Right ventricle myocardium inferior (tissue), 1 donor: ENCODE results near the gene FBXO7. TPM values are rescaled to one million over a fixed set of nuclear protein-coding genes. Genes with fewer than 3 reads are reported as not detected.

Source experiments
- ATAC-seq: fragments of 200-7000 bp; cut with Tn5 transposase; one replicate; pipeline ENCODE4 v1.9.1; 2020; ENCODE audit warnings: mild to moderate bottlenecking, moderate library complexity
- DNase-seq: peaks from one replicate; pipeline ENCODE4 v3.0.0; 2021; ENCODE audit errors: missing footprints
- intact Hi-C: fragments of 100-400 bp; cut with DNase I; formaldehyde crosslinking; loops from one replicate; pipeline ENCODE4 v1.11.0; 2022
- total RNA-seq: library from RNA; stranded (reverse); fragmentation: NEBNext Ultra II Directional; extraction: Animal tissue kit (Norgen Biotek cat#: 25700); gene quantifications from one replicate; pipeline ENCODE4 v1.2.1, GENCODE V29; 2021
- donor health status: DM: no; HTN: yes; CAD: no; lungs with severe emphysema.

Gene FBXO7
- total RNA-seq, 1 donor from 2014 or later = 35.8 TPM

- intact Hi-C loops = no loop called here
- ATAC-seq (no peak), DNase-seq (no peak)
Measured at GRCh38 chr22:32522237-32522636, 47.6 kb downstream of the FBXO7 start.

- intact Hi-C loops = loop anchor here (2.0 to 5.0 kb wide), 3 partner anchors 327 to 675 kb away; no protein-coding TSS in a partner anchor
- DNase-seq (no peak), ATAC-seq (no peak)
Measured at GRCh38 chr22:32527756-32528155, 53.1 kb downstream of the FBXO7 start.

- intact Hi-C loops = loop anchor here (2.0 to 5.0 kb wide), 3 partner anchors 326 to 674 kb away; no protein-coding TSS in a partner anchor
- ATAC-seq (no peak), DNase-seq (no peak)
Measured at GRCh38 chr22:32528316-32528715, 53.7 kb downstream of the FBXO7 start.

- ATAC-seq (peak; percentile 77), DNase-seq (peak; percentile 92)
- intact Hi-C loops = loop anchor here (1.0 to 5.0 kb wide), 5 partner anchors 268 to 674 kb away; no protein-coding TSS in a partner anchor
Measured at GRCh38 chr22:32528984-32529982, 54.7 kb downstream of the FBXO7 start.

GRCh38 chr22:32531228-32531627 is 56.6 kb downstream of the FBXO7 start:
- DNase-seq (no peak), ATAC-seq (no peak)
- intact Hi-C loops = no loop called here

- intact Hi-C loops = loop anchor here (2.0 kb wide), 3 partner anchors 47 to 95 kb away; no protein-coding TSS in a partner anchor
- ATAC-seq = peak; percentile 77
Measured at GRCh38 chr22:32531931-32532819, 57.6 kb downstream of the FBXO7 start.

GRCh38 chr22:32532820-32533128 is 58.2 kb downstream of the FBXO7 start:
- DNase-seq = peak; percentile 91
- intact Hi-C loops = loop anchor here (2.0 kb wide), 3 partner anchors 46 to 94 kb away; no protein-coding TSS in a partner anchor

More at GRCh38 chr22:32531931-32532819, 57.6 kb downstream of the FBXO7 start:
- no peak for DNase-seq

GRCh38 chr22:32533265-32534111 is 58.9 kb downstream of the FBXO7 start:
- no peak for DNase-seq
- no peak for ATAC-seq
- intact Hi-C loops = loop anchor here (2.0 kb wide), 3 partner anchors 45 to 93 kb away; no protein-coding TSS in a partner anchor

More at GRCh38 chr22:32532820-32533128, 58.2 kb downstream of the FBXO7 start:
- no peak for ATAC-seq

GRCh38 chr22:32534252-32535235 is 59.9 kb downstream of the FBXO7 start:
- intact Hi-C loops = no loop called here
- peak; percentile 37 for ATAC-seq
- DNase-seq = no peak

GRCh38 chr22:32535531-32536190 is 61.0 kb downstream of the FBXO7 start:
- DNase-seq (no peak), ATAC-seq (no peak)
- intact Hi-C loops = no loop called here

GRCh38 chr22:32536352-32536751 is 61.7 kb downstream of the FBXO7 start:
- ATAC-seq (no peak), DNase-seq (no peak)
- intact Hi-C loops = no loop called here

GRCh38 chr22:32538521-32538920 is 63.9 kb downstream of the FBXO7 start:
- ATAC-seq (no peak), DNase-seq (no peak)
- intact Hi-C loops = no loop called here

- DNase-seq (no peak), ATAC-seq (no peak)
- intact Hi-C loops = no loop called here
Measured at GRCh38 chr22:32539631-32540421, 65.2 kb downstream of the FBXO7 start.

- no peak for ATAC-seq
- DNase-seq = no peak
- intact Hi-C loops = no loop called here
Measured at GRCh38 chr22:32541481-32541880, 66.9 kb downstream of the FBXO7 start.

- ATAC-seq (no peak), DNase-seq (no peak)
- intact Hi-C loops = no loop called here
Measured at GRCh38 chr22:32542066-32542676, 67.6 kb downstream of the FBXO7 start.
